IMR-90 (cell line): Measurements from ENCODE around the gene MPPED1.

Source experiments
- MXI1 ChIP-seq: IDR thresholded peaks from 2 replicates; pipeline ENCODE4 v1.6.1; 2012; ENCODE audit warnings: low read depth, mild to moderate bottlenecking, low read length, moderate library complexity, borderline replicate concordance
- NFE2L2 ChIP-seq: fragments of 150-350 bp; IDR thresholded peaks from 2 replicates; pipeline ENCODE4 v1.6.1; 2016; ENCODE audit warnings: low read depth, mild to moderate bottlenecking, low read length
- TF ChIP-seq, protein P1 (sequence below): conservative IDR thresholded peaks from 2 replicates; pipeline ENCODE4 v1.5.1; 2012; ENCODE audit warnings: mild to moderate bottlenecking, low read depth, low read length, improper control_type of control experiment

DNA sequence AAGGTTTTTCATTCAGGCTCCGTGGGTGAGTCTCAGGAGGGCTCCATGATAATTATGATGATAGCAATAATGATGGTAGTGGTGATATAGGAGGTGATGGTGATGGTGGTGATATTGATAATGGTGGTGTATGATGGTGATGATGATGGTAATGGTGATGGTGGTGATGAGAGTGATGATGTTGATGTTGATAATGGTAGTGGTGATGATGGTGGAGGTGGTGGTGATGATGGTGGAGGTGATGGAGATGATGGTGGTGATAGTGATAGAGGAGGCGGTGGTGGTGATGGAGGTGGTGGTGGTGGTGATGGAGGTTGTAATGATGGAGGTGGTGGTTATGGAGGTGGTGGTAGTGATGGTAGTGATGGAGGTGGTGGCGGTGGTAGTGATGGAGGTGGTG is 79.4 kb downstream of the MPPED1 start:
- no peak for TF ChIP-seq MXI1
- TF ChIP-seq, protein P1, sequence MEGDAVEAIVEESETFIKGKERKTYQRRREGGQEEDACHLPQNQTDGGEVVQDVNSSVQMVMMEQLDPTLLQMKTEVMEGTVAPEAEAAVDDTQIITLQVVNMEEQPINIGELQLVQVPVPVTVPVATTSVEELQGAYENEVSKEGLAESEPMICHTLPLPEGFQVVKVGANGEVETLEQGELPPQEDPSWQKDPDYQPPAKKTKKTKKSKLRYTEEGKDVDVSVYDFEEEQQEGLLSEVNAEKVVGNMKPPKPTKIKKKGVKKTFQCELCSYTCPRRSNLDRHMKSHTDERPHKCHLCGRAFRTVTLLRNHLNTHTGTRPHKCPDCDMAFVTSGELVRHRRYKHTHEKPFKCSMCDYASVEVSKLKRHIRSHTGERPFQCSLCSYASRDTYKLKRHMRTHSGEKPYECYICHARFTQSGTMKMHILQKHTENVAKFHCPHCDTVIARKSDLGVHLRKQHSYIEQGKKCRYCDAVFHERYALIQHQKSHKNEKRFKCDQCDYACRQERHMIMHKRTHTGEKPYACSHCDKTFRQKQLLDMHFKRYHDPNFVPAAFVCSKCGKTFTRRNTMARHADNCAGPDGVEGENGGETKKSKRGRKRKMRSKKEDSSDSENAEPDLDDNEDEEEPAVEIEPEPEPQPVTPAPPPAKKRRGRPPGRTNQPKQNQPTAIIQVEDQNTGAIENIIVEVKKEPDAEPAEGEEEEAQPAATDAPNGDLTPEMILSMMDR: no peak
- no peak for TF ChIP-seq NFE2L2
